HG02973 (cell line): ENCODE results near the gene GSG1L.
"Not testable (repeated sequence)": the region's sequence is repeated elsewhere in the genome, so short reads cannot be mapped to it uniquely, and the experiment has no call there.

Source experiments
- ATAC-seq: cut with Tn5 transposase; IDR thresholded peaks from one replicate; pipeline ENCODE4 v1.9.1; 2021; ENCODE audit warnings: moderate library complexity; ENCODE audit not compliant: unreplicated experiment

The GSG1L gene

GRCh38 chr16:27745348-27745747, 318.2 kb downstream of the GSG1L start:
- ATAC-seq, result no peak

- no peak for ATAC-seq
Measured at GRCh38 chr16:27743963-27744362, 319.6 kb downstream of the GSG1L start.

DNA sequence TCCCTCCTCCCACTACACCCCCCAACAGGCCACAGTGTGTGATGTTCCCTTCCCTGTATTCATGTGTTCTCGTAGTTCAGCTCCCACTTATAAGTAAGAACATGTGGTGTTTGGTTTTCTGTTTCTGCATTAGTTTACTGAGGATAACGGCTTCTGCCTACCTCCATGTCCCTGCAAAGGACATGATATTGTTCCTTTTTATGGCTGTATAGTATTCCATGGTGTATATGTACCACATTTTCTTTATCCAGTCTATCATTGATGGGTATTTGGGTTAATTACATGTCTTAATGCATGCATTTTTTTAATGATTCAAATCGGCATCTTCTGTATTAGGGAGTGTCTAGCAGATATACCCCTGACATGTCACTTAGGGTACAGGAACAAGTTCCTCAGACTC, 320.5 kb downstream of the GSG1L start:
- ATAC-seq, result not testable (repeated sequence)

DNA sequence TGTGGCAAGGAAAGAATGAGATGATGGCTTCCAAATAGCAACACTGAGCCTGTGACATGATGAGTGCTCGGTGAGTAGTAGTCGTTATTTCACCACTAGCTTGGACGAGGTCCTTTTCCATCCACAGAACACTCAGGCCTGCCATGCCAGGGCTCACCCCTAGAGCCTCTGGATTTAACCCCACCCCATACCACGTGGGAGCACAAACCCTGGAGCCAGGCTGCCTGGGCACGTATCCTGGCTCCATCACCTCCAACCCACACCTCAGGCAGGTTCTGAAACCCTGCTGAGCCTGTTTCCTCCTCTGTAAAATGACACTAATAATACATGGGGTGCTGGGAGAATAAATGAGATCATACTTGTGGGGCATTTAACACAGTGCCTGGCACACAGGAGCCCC, 321.2 kb downstream of the GSG1L start:
- ATAC-seq, result no peak

DNA sequence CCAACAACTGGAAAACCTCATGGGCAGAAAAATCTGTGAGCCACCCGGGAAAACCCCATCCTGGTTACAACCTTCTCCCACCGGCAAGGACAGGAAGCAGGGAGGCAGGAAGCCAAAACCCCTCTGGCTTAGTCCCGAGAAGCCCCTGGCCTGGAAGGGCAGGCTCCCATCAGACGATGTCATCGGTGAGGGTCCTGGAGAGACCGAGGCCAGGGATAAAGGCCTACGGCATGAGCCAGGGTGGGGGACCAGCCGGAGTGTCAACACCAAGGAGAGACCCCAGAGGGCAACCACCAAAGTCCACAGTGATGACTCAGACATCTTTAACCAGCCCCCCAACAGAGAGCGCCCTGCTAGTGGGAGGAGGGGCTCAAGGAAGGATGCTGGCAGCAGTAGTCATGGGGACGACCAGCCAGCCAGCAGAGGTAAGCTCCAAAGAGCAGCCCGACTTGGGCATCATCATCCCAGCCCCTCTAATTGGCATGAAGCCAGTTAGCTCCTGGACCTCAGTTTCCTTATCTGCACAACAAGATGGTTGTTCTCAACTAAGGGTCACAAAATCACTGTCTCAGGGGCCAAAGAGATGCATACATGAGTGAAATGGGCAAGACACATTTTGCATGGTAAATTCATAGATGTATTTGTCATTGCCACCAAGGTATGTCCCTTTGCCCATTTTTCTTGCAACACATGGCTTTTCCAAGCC, 322.9 kb downstream of the GSG1L start:
- ATAC-seq, result no peak

GRCh38 chr16:27739606-27740357, 323.7 kb downstream of the GSG1L start:
- ATAC-seq, result no peak

GRCh38 chr16:27738596-27738995, 324.9 kb downstream of the GSG1L start:
- no peak for ATAC-seq
